PC-9 (cell line): Measurements from ENCODE around the gene TPRN.

ENCODE experiments used
- CTCF ChIP-seq: fragments of 200-600 bp; sonication (generic); conservative IDR thresholded peaks from 2 replicates; pipeline ENCODE4 v1.6.1; 2017; ENCODE audit warnings: mixed run types, antibody characterized with exemption, mild to moderate bottlenecking, moderate library complexity
- EZH2 ChIP-seq: fragments of 200-600 bp; sonication (generic); IDR thresholded peaks from 2 replicates; pipeline ENCODE4 v1.8.0; 2017; ENCODE audit warnings: antibody characterized with exemption, low read depth

DNA sequence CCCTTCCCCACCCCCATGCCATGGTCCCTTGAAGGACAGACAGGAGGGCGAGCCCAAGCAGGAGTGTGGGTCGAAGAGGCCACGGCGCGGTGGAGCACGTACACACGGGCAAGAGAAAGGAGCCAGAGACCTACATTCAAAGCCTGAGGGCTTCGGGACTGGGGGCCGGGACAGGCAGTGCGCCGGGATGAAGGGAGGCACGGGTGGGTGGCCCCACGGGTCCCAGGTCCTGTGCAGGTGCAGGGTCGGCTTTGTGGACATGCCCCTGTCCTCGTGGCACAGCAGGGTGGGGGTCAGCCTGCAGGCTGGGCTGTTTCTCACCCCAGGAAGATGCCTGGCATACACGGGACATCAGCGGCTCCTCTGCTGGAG is 40.5 kb downstream of the TPRN start:
- TF ChIP-seq CTCF (no peak), EZH2 (no peak)
